H1 (cell line): Measurements from ENCODE around the gene PLA2G4A. TPM values are rescaled to one million over a fixed set of nuclear protein-coding genes. Genes with fewer than 3 reads are reported as not detected.

Experiments used
- CTCF ChIA-PET: fragments of 300-600 bp; sonication (Branson Sonifier 250); formaldehyde crosslinking; loops from one replicate; lab custom pipeline; 2021; ENCODE audit not compliant: partially characterized antibody; lab: Charles Lee
- POLR2A ChIA-PET: fragments of 300-600 bp; sonication (Branson Sonifier 250); formaldehyde crosslinking; loops from one replicate; lab custom pipeline; 2021; ENCODE audit warnings: inconsistent platforms; ENCODE audit not compliant: partially characterized antibody; lab: Charles Lee
- DNase-seq, 2 experiments: peaks; one replicate each; pipeline versions ENCODE4 v3.0.0 to v3.0.0-alpha.2; 2010 to 2022; ENCODE audit warnings: low spot score in 2 of 2, low read depth in 1 of 2, mixed read lengths in 1 of 2
- FAIRE-seq: peaks from 2 replicates; lab custom pipeline; 2011; peaks lifted over from hg19 to GRCh38; lab: Jason Lieb, UNC
- H2AFZ ChIP-seq: 2 replicates; pipeline ENCODE4 v1.8.1; 2012; ENCODE audit warnings: low read length, inconsistent platforms
- H2AK5ac ChIP-seq: 2 replicates; pipeline ENCODE4 v1.6.1; 2013; ENCODE audit warnings: low read depth, low read length
- H2BK120ac ChIP-seq: replicated peaks from 2 replicates; pipeline ENCODE3; 2013; ENCODE audit warnings: low read depth, low read length, inconsistent platforms
- H2BK12ac ChIP-seq: 2 replicates; pipeline ENCODE4 v1.6.1; 2013; ENCODE audit warnings: low read depth, low read length
- H2BK15ac ChIP-seq: 2 replicates; pipeline ENCODE4 v1.6.1; 2013; ENCODE audit warnings: low read length
- H2BK20ac ChIP-seq: 2 replicates; pipeline ENCODE4 v1.6.1; 2013; ENCODE audit warnings: low read length
- H2BK5ac ChIP-seq: 2 replicates; pipeline ENCODE4 v1.6.1; 2013; ENCODE audit warnings: low read depth, low read length
- H3K14ac ChIP-seq: 2 replicates; pipeline ENCODE4 v1.6.1; 2013; ENCODE audit warnings: inconsistent platforms; ENCODE audit not compliant: insufficient read length
- H3K18ac ChIP-seq: 2 replicates; pipeline ENCODE4 v1.6.1; 2013; ENCODE audit warnings: low read length; ENCODE audit errors: extremely low read depth
- H3K23ac ChIP-seq: 2 replicates; pipeline ENCODE4 v1.6.1; 2013; ENCODE audit warnings: inconsistent platforms; ENCODE audit not compliant: insufficient read length
- H3K23me2 ChIP-seq: 2 replicates; pipeline ENCODE4 v1.6.1; 2013; ENCODE audit warnings: low read depth, low read length
- H3K27ac ChIP-seq: 2 replicates; pipeline ENCODE4 v1.6.1; 2011; ENCODE audit warnings: low read depth, low read length, inconsistent platforms
- H3K27me3 ChIP-seq, 4 experiments: replicated peaks in 1 of 4; 1 replicate in 1 of 4; 2 replicates in 3 of 4; pipeline versions ENCODE4 v1.6.1 to v1.8.1; 2011 to 2013; ENCODE audit warnings: low read length in 3 of 4, mild to moderate bottlenecking in 3 of 4, inconsistent platforms in 2 of 4, mixed read lengths in 2 of 4, moderate library complexity in 1 of 4; ENCODE audit not compliant: control insufficient read depth in 3 of 4, insufficient read depth in 3 of 4; ENCODE audit errors: extremely low read depth in 1 of 4
- H3K36me3 ChIP-seq, 4 experiments: 2 replicates each; pipeline versions ENCODE4 v1.6.1 to v1.8.1; 2011 to 2013; ENCODE audit warnings: mild to moderate bottlenecking in 4 of 4, low read length in 3 of 4, moderate library complexity in 2 of 4, control low read depth in 1 of 4, inconsistent platforms in 1 of 4; ENCODE audit not compliant: insufficient read depth in 4 of 4, control insufficient read depth in 2 of 4
- H3K4ac ChIP-seq: replicated peaks from 2 replicates; pipeline ENCODE3; 2013; ENCODE audit warnings: low read length, low read depth, mixed read lengths, inconsistent platforms; ENCODE audit not compliant: insufficient read length
- H3K4me1 ChIP-seq, 4 experiments: replicated peaks in 1 of 4; 1 replicate in 1 of 4; 2 replicates in 3 of 4; pipeline versions ENCODE4 v1.6.1 to v1.8.1; 2011 to 2013; ENCODE audit warnings: low read length in 3 of 4, inconsistent platforms in 2 of 4, mixed read lengths in 1 of 4; ENCODE audit not compliant: insufficient read depth in 4 of 4, control insufficient read depth in 3 of 4
- H3K4me2 ChIP-seq, 2 experiments: 2 replicates each; pipeline versions ENCODE4 v1.6.1 to v1.8.1; 2011 to 2013; ENCODE audit warnings: low read depth in 2 of 2, low read length in 2 of 2, control low read depth in 1 of 2, inconsistent platforms in 1 of 2, mild to moderate bottlenecking in 1 of 2; ENCODE audit not compliant: insufficient read depth in 1 of 2
- H3K4me3 ChIP-seq, 4 experiments: fragments of 200-600, 300-600 bp in 1 of 4; sonication (generic), shearing (Covaris generic), sonication (Bioruptor Twin) in 1 of 4; 2 replicates each; pipeline versions ENCODE4 v1.5.1 to v1.8.1; 2011 to 2016; ENCODE audit warnings: low read length in 4 of 4, low read depth in 3 of 4, control low read depth in 2 of 4, inconsistent platforms in 2 of 4, mild to moderate bottlenecking in 2 of 4, mixed read lengths in 1 of 4, moderate library complexity in 1 of 4; ENCODE audit not compliant: insufficient read depth in 2 of 4; ENCODE audit errors: extremely low read depth in 1 of 4
- H3K56ac ChIP-seq: replicated peaks from 2 replicates; pipeline ENCODE3; 2013; ENCODE audit warnings: low read depth, mild to moderate bottlenecking, mixed read lengths, low read length, inconsistent platforms; ENCODE audit not compliant: insufficient read length
- H3K79me1 ChIP-seq: 2 replicates; pipeline ENCODE4 v1.6.1; 2013; ENCODE audit warnings: low read depth, low read length, control low read depth
- H3K79me2 ChIP-seq, 2 experiments: 2 replicates each; pipeline versions ENCODE4 v1.6.1 to v1.8.1; 2012 to 2013; ENCODE audit warnings: low read length in 2 of 2, mild to moderate bottlenecking in 2 of 2, inconsistent platforms in 1 of 2; ENCODE audit not compliant: insufficient read depth in 2 of 2, control insufficient read depth in 1 of 2
- H3K9ac ChIP-seq, 4 experiments: replicated peaks in 1 of 4; 1 replicate in 1 of 4; 2 replicates in 3 of 4; pipeline versions ENCODE4 v1.6.1 to v1.8.1; 2011 to 2013; ENCODE audit warnings: low read depth in 3 of 4, low read length in 3 of 4, control low read depth in 2 of 4, mild to moderate bottlenecking in 2 of 4, moderate library complexity in 2 of 4, inconsistent platforms in 1 of 4; ENCODE audit errors: extremely low read depth in 1 of 4
- H3K9me3 ChIP-seq, 2 experiments: 2 replicates each; pipeline versions ENCODE4 v1.6.1 to v1.8.1; 2012 to 2013; ENCODE audit warnings: mild to moderate bottlenecking in 2 of 2, moderate library complexity in 2 of 2, control low read depth in 1 of 2, inconsistent platforms in 1 of 2, low read depth in 1 of 2, low read length in 1 of 2, mixed read lengths in 1 of 2; ENCODE audit not compliant: insufficient read depth in 2 of 2
- H4K20me1 ChIP-seq, 2 experiments: replicated peaks in 1 of 2; 2 replicates each; pipeline versions ENCODE3 to v1.8.1; 2011 to 2013; ENCODE audit warnings: inconsistent platforms in 2 of 2, low read length in 2 of 2, mild to moderate bottlenecking in 1 of 2; ENCODE audit not compliant: insufficient read depth in 2 of 2, control insufficient read depth in 1 of 2
- H4K5ac ChIP-seq: 2 replicates; pipeline ENCODE4 v1.6.1; 2013; ENCODE audit warnings: low read length, low read depth, mixed read lengths, inconsistent platforms; ENCODE audit not compliant: insufficient read length
- H4K8ac ChIP-seq: 2 replicates; pipeline ENCODE4 v1.8.0; 2013; ENCODE audit warnings: mild to moderate bottlenecking, moderate library complexity, low read length, inconsistent platforms; ENCODE audit not compliant: insufficient read depth; ENCODE audit errors: extremely low read depth
- H4K91ac ChIP-seq: replicated peaks from 2 replicates; pipeline ENCODE3; 2013; ENCODE audit warnings: low read length, mixed read lengths, inconsistent platforms; ENCODE audit not compliant: insufficient read length
- CEBPB ChIP-seq: IDR thresholded peaks from 2 replicates; pipeline ENCODE4 v1.6.1; 2012; ENCODE audit warnings: low read depth, low read length
- CTBP2 ChIP-seq: IDR thresholded peaks from 2 replicates; pipeline ENCODE4 v1.7.0; 2011; ENCODE audit warnings: borderline replicate concordance, mild to moderate bottlenecking, moderate library complexity, mixed read lengths, low read length; ENCODE audit not compliant: insufficient read depth, insufficient read length
- KDM4A ChIP-seq: IDR thresholded peaks from one replicate; pipeline ENCODE4 v1.7.1; 2012; ENCODE audit warnings: low read depth, mild to moderate bottlenecking, moderate library complexity, low read length, inconsistent platforms; ENCODE audit not compliant: severe bottlenecking
- SIX5 ChIP-seq: IDR thresholded peaks from 2 replicates; pipeline ENCODE4 v1.6.1; 2011; ENCODE audit warnings: mild to moderate bottlenecking, low read depth, low read length
- ZNF274 ChIP-seq: IDR thresholded peaks from 2 replicates; pipeline ENCODE4 v1.7.0; 2012; ENCODE audit warnings: low read length, borderline replicate concordance; ENCODE audit errors: extremely low read depth
- WGBS, 2 experiments: shearing (Covaris generic) in 1 of 2; methylation state at CpG; one replicate each; pipeline versions ENCODE4 v1.1.6 to v1.1.7; 2013 to 2015; ENCODE audit warnings: low lambda C conversion rate in 2 of 2, mixed read lengths in 2 of 2, inconsistent platforms in 1 of 2, low coverage in 1 of 2, missing lambda C conversion rate in 1 of 2; ENCODE audit not compliant: insufficient replicate concordance in 2 of 2, insufficient coverage in 1 of 2, insufficient read length in 1 of 2; ENCODE audit errors: extremely low coverage in 1 of 2, missing lambda C conversion rate in 1 of 2; 5-methylcytosine and 5-hydroxymethylcytosine counted together
- polyA plus RNA-seq, 7 experiments: library from polyadenylated mRNA; depleted of rRNA in 3 of 7; stranded (reverse) in 5 of 7; unstranded in 2 of 7; fragments of >200 nt in 5 of 7; fragments of 200-250 nt in 2 of 7; gene quantifications; 1 replicate in 5 of 7; 2 replicates in 1 of 7; 4 replicates in 1 of 7; pipeline versions ENCODE4 v1.2.1 to v1.2.3, GENCODE V29; 2011 to 2013; ENCODE audit warnings: missing spikeins in 2 of 7, mixed read lengths in 2 of 7
- total RNA-seq: library from RNA; stranded (reverse); fragmentation: NEBNext Ultra II Directional; extraction: Animal tissue kit (Norgen Biotek cat#: 25700); gene quantifications from 2 replicates; pipeline ENCODE4 v1.2.1, GENCODE V29; 2021

The PLA2G4A gene
- total and polyA plus RNA-seq, 2 of the 8 experiments (the other 6 are each of a cell fraction or from before 2014, with no cell fraction given), result 0.63 to 1.4 TPM

- no peak overlapping the region for H2BK20ac ChIP-seq
- no peak overlapping the region for H3K14ac ChIP-seq
- H3K4ac ChIP-seq, result no peak overlapping the region
- H3K79me2 ChIP-seq, result no peaks in the 10 kb centered on the region
- no peak overlapping the region for H2BK120ac ChIP-seq
- TF ChIP-seq KDM4A (no peak), ZNF274 (no peak), CEBPB (no peak), SIX5 (no peak), CTBP2 (no peak)
- H3K9me3 ChIP-seq, result no peaks in the 10 kb centered on the region
- H3K23me2 ChIP-seq, result no peaks in the 10 kb centered on the region
- no peaks in the 10 kb centered on the region for H3K27me3 ChIP-seq
- no peak overlapping the region for H3K4me2 ChIP-seq
- no peak overlapping the region for H4K8ac ChIP-seq
- H2AK5ac ChIP-seq, result no peak overlapping the region
- H2BK5ac ChIP-seq, result no peak overlapping the region
- no peak overlapping the region for H4K5ac ChIP-seq
- H4K91ac ChIP-seq, result no peak overlapping the region
- H4K20me1 ChIP-seq, result no peaks in the 10 kb centered on the region
- H3K4me1 ChIP-seq, result no peaks in the 10 kb centered on the region
- no peak overlapping the region for H2AFZ ChIP-seq
- no peak overlapping the region for H2BK12ac ChIP-seq
- CTCF ChIA-PET, result no interaction called here
- H3K9ac ChIP-seq, result no peak overlapping the region
- no peak overlapping the region for H3K18ac ChIP-seq
- DNase-seq (no peak), FAIRE-seq (no peak)
- H3K27ac ChIP-seq, result no peak overlapping the region
- no peak overlapping the region for H3K56ac ChIP-seq
- H3K23ac ChIP-seq, result no peak overlapping the region
- WGBS, 2 experiments, result 89% methylated on average over 1 of the region's 1 CpG; no CpG with 5 or more reads in 1 of the 2 experiments
- H3K36me3 ChIP-seq, result no peaks in the 10 kb centered on the region
- no peak overlapping the region for H2BK15ac ChIP-seq
- POLR2A ChIA-PET, result no interaction called here
- H3K79me1 ChIP-seq, result no peaks in the 10 kb centered on the region
- no peak overlapping the region for H3K4me3 ChIP-seq
These were observed 36.5 kb downstream of the PLA2G4A start for GRCh38 chr1:186865253-186865652.
